Pancreas (tissue), 10 donors: ENCODE results near the gene RTN4R. TPM values are rescaled to one million over a fixed set of nuclear protein-coding genes. Genes with fewer than 3 reads are reported as not detected.

Source experiments
- ATAC-seq, 4 donors: fragments of 200-7000 bp; cut with Tn5 transposase; one replicate each; pipeline versions ENCODE4 v1.8.0 to v1.9.1; 2020; ENCODE audit warnings: mild to moderate bottlenecking in 4 of 4, moderate library complexity in 4 of 4
- DNase-seq, 6 donors: peaks; one replicate each; pipeline ENCODE4 v3.0.0-alpha.2; 2020
- FAIRE-seq: peaks from 2 replicates; lab custom pipeline; 2012; peaks lifted over from hg19 to GRCh38; lab: Jason Lieb, UNC
- H3K27ac ChIP-seq, 4 donors: fragments of 200-600 bp; sonication (generic); 1 replicate in 3 of 4; 2 replicates in 1 of 4; pipeline versions ENCODE4 v1.5.0 to v1.8.0; 2020
- H3K27me3 ChIP-seq, 4 donors: fragments of 200-600 bp; one replicate each; pipeline ENCODE4 v1.8.0; 2021
- H3K36me3 ChIP-seq, 3 donors: fragments of 200-600 bp; sonication (generic) in 1 of 3; one replicate each; pipeline versions ENCODE4 v1.5.0 to v1.8.0; 2020 to 2021
- H3K4me1 ChIP-seq, 3 donors: fragments of 200-600 bp; one replicate each; pipeline ENCODE4 v1.8.0; 2021
- H3K4me3 ChIP-seq, 4 donors: fragments of 200-600 bp; sonication (generic) in 2 of 4; one replicate each; pipeline versions ENCODE4 v1.5.0 to v1.8.0; 2020 to 2021
- H3K9me3 ChIP-seq, 4 donors: fragments of 200-600 bp; one replicate each; pipeline ENCODE4 v1.8.0; 2021
- CTCF ChIP-seq, 4 donors: fragments of 200-600 bp; sonication (generic) in 3 of 4; IDR thresholded peaks; one replicate each; pipeline versions ENCODE4 v1.5.0 to v1.8.0; 2021; ENCODE audit warnings: antibody characterized with exemption in 4 of 4
- WGBS, 2 donors: extraction: QIAGEN DNeasy Blood & Tissue Kit; methylation state at CpG; one replicate each; pipeline ENCODE4 v1.1.7; 2013; 5-methylcytosine and 5-hydroxymethylcytosine counted together
- intact Hi-C, 3 donors: fragments of 100-400 bp; cut with DNase I; formaldehyde crosslinking; loops; one replicate each; pipeline versions ENCODE4 v1.11.1 to v1.14.2; 2022
- polyA plus RNA-seq, 2 donors: library from polyadenylated mRNA; stranded (reverse); fragments of 200-250 nt; gene quantifications; one replicate each; pipeline ENCODE4 v1.2.3, GENCODE V29; 2013
- total RNA-seq, 6 donors: library from RNA; stranded (reverse); fragmentation: NEBNext Ultra II Directional in 4 of 6; extraction: Animal tissue kit (Norgen Biotek cat#: 25700) in 4 of 6; gene quantifications; one replicate each; pipeline versions ENCODE4 v1.2.1 to v1.2.4, GENCODE V29; 2021 to 2023
- donor health status: healthy with polysubstance abuse.
- donor health status: DM: no; HTN: no; CAD: no; lungs with moderate emphysema.
- donor health status: DM: no; HTN: no; CAD: no.
- donor health status: control.
- donor health status: control.
- donor health status: Bipolar disorder and iron deficiency.
- donor health status: DM: yes; HTN: yes; CAD: no.
- donor health status: DM: no; HTN: no; CAD: no.
- donor health status: DM: no; HTN: no; CAD: no.
- donor health status: DM: yes; HTN: yes; CAD: no.

The RTN4R gene
- total and polyA plus RNA-seq, 8 donors = 0.88 to 7.4 (median 1.7) TPM

- WGBS, 2 donors = 75 to 84% methylated on average over 18 to 19 of the region's 19 CpGs
- Histone ChIP-seq H3K36me3 (no peaks in the 10 kb centered on the region), H3K4me1 (no peaks in the 10 kb centered on the region), H3K4me3 (no peak overlapping the region), H3K27ac (no peak overlapping the region), H3K9me3 (no peaks in the 10 kb centered on the region), H3K27me3 (no peaks in the 10 kb centered on the region)
- DNase-seq = no peak
- ATAC-seq = no peak
- FAIRE-seq = no peak
- no peak for TF ChIP-seq CTCF (IDR thresholded peaks at IDR 0.05)
- intact Hi-C loops = loop anchor here in 1 of 3 donors (10.0 kb wide), 1 partner anchor 59 kb away; no protein-coding TSS in a partner anchor
Measured at GRCh38 chr22:20196094-20196842, 71.8 kb downstream of the RTN4R start.

- FAIRE-seq = no peak
- H3K4me1 ChIP-seq = no peaks in the 10 kb centered on the region
- TF ChIP-seq CTCF (IDR thresholded peaks at IDR 0.05) = no peak
- no peak overlapping the region for H3K4me3 ChIP-seq
- no peaks in the 10 kb centered on the region for H3K9me3 ChIP-seq
- intact Hi-C loops = loop anchor here in 1 of 3 donors (10.0 kb wide), 1 partner anchor 60 kb away; no protein-coding TSS in a partner anchor
- H3K27ac ChIP-seq = no peak overlapping the region
- H3K27me3 ChIP-seq = no peaks in the 10 kb centered on the region
- no peak for DNase-seq
- WGBS, 2 donors = 75 to 80% methylated on average over 15 of the region's 15 CpGs
- H3K36me3 ChIP-seq = no peaks in the 10 kb centered on the region
- no peak for ATAC-seq
Measured at GRCh38 chr22:20194681-20195593, 73.2 kb downstream of the RTN4R start.

- 84 to 89% methylated on average over 17 of the region's 17 CpGs for WGBS, 2 donors
- no peak for FAIRE-seq
- Histone ChIP-seq H3K4me1 (no peaks in the 10 kb centered on the region), H3K4me3 (no peak overlapping the region), H3K36me3 (no peaks in the 10 kb centered on the region), H3K27me3 (no peaks in the 10 kb centered on the region), H3K9me3 (no peaks in the 10 kb centered on the region), H3K27ac (no peak overlapping the region)
- no peak for DNase-seq
- ATAC-seq = no peak
- intact Hi-C loops = loop anchor here in 1 of 3 donors (10.0 kb wide), 1 partner anchor 61 kb away; no protein-coding TSS in a partner anchor
- no peak for TF ChIP-seq CTCF (IDR thresholded peaks at IDR 0.05)
Measured at GRCh38 chr22:20193761-20194494, 74.2 kb downstream of the RTN4R start.

GRCh38 chr22:20192972-20193760 lies 75.0 kb downstream of the RTN4R start:
- DNase-seq = no peak
- 80 to 84% methylated on average over 19 to 20 of the region's 20 CpGs for WGBS, 2 donors
- no peak for ATAC-seq
- no peaks in the 10 kb centered on the region for H3K4me1 ChIP-seq
- H3K27me3 ChIP-seq = no peaks in the 10 kb centered on the region
- no peaks in the 10 kb centered on the region for H3K9me3 ChIP-seq
- no peaks in the 10 kb centered on the region for H3K36me3 ChIP-seq
- TF ChIP-seq CTCF (IDR thresholded peaks at IDR 0.05) = no peak
- intact Hi-C loops = loop anchor here in 1 of 3 donors (10.0 kb wide), 1 partner anchor 62 kb away; no protein-coding TSS in a partner anchor
- H3K27ac ChIP-seq = no peak overlapping the region
- no peak for FAIRE-seq
- no peak overlapping the region for H3K4me3 ChIP-seq
